Lower leg skin (tissue), 3 donors: ENCODE measurements around the gene CFAP161.

Experiments used
- POLR2A ChIP-seq, 2 donors: fragments of 450-650 bp; IDR thresholded peaks; one replicate each; pipeline ENCODE4 v1.6.1; 2016 to 2017; ENCODE audit warnings: antibody characterized with exemption in 2 of 2, mild to moderate bottlenecking in 1 of 2, moderate library complexity in 1 of 2
- TF ChIP-seq, protein P1 (sequence below), 3 donors: fragments of 450-650 bp; IDR thresholded peaks; one replicate each; pipeline ENCODE4 v1.5.1; 2016; ENCODE audit warnings: antibody characterized with exemption in 3 of 3, mild to moderate bottlenecking in 3 of 3, moderate library complexity in 2 of 3

DNA sequence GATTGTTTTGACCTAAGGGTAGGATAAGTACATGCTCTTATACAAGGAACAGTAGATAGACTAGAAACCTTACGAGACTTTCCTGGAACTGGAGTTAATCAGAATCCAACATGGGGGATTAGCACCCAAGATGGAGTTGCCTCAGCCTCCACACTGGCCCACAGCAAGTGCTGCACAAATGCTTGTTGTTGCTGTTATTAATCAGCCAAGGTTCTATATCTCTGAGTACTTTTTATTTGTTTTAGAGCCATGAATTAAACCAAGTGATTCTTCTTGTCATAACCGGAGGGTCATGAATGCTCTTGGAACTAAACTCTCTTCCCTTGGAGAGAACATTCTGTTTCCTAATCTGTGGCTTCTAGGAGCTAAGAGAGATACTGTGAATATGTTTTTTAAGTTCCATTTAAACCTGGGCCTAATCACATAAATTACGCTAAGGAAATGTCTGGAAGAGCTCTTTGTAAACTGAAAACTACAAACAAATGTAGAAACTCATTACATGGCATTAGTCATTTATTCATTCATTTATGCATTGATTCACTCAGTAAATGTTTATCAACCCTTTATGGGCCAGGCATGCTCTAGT, 56.9 kb downstream of the CFAP161 start:
- TF ChIP-seq, protein P1, sequence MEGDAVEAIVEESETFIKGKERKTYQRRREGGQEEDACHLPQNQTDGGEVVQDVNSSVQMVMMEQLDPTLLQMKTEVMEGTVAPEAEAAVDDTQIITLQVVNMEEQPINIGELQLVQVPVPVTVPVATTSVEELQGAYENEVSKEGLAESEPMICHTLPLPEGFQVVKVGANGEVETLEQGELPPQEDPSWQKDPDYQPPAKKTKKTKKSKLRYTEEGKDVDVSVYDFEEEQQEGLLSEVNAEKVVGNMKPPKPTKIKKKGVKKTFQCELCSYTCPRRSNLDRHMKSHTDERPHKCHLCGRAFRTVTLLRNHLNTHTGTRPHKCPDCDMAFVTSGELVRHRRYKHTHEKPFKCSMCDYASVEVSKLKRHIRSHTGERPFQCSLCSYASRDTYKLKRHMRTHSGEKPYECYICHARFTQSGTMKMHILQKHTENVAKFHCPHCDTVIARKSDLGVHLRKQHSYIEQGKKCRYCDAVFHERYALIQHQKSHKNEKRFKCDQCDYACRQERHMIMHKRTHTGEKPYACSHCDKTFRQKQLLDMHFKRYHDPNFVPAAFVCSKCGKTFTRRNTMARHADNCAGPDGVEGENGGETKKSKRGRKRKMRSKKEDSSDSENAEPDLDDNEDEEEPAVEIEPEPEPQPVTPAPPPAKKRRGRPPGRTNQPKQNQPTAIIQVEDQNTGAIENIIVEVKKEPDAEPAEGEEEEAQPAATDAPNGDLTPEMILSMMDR (IDR thresholded peaks at IDR 0.05) = no peak
- no peak for TF ChIP-seq POLR2A (IDR thresholded peaks at IDR 0.05)
